Measurements from ENCODE around the gene ANKRD29.

DNA sequence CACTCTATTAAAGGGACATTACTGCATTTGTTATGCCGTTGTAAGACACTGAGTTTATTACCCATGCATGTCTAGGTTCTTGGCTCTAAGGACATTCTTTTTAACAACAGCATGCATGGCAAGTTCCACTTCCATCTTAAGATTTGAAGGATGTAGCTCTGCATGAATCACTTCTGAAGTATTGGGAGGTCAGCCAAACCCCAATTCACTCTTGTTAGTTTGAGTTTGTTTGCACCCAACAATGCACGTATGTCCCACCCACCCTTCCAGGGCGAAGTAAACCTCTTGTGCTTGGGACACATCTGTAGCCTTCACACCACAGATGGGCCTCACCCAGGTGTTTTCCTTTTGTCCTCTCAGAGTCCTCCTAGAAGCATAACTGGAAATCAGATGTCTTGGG is 21.0 kb upstream of the ANKRD29 start:
- TF ChIP-seq ZNF174 (tag by site-specific recombination; IDR thresholded peaks at IDR 0.05) (no peak), SETDB1 (IDR thresholded peaks at IDR 0.05; ENCODE audit: insufficient read length, low read length) (no peak), ZNF214 (tag by site-specific recombination; IDR thresholded peaks at IDR 0.05; ENCODE audit: borderline replicate concordance) (no peak), ZNF555 (tag by site-specific recombination; conservative IDR thresholded peaks at IDR 0.05) (no peak), ZNF274 (IDR thresholded peaks at IDR 0.05; ENCODE audit: low read length) (no peak), ZNF274 (tag by site-specific recombination; IDR thresholded peaks at IDR 0.05; ENCODE audit: borderline replicate concordance) (no peak), RBAK (tag by site-specific recombination; IDR thresholded peaks at IDR 0.05) (no peak), ZNF654 (tag by site-specific recombination; IDR thresholded peaks at IDR 0.05; ENCODE audit: low read depth) (no peak), REPIN1 (tag by site-specific recombination; IDR thresholded peaks at IDR 0.05; ENCODE audit: low read depth) (no peak), ZNF239 (tag by site-specific recombination; IDR thresholded peaks at IDR 0.05) (no peak), ZNF146 (tag by site-specific recombination; IDR thresholded peaks at IDR 0.05) (no peak)
- TF ChIP-seq, protein P1, sequence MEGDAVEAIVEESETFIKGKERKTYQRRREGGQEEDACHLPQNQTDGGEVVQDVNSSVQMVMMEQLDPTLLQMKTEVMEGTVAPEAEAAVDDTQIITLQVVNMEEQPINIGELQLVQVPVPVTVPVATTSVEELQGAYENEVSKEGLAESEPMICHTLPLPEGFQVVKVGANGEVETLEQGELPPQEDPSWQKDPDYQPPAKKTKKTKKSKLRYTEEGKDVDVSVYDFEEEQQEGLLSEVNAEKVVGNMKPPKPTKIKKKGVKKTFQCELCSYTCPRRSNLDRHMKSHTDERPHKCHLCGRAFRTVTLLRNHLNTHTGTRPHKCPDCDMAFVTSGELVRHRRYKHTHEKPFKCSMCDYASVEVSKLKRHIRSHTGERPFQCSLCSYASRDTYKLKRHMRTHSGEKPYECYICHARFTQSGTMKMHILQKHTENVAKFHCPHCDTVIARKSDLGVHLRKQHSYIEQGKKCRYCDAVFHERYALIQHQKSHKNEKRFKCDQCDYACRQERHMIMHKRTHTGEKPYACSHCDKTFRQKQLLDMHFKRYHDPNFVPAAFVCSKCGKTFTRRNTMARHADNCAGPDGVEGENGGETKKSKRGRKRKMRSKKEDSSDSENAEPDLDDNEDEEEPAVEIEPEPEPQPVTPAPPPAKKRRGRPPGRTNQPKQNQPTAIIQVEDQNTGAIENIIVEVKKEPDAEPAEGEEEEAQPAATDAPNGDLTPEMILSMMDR (tag by site-specific recombination; IDR thresholded peaks at IDR 0.05) = no peak

Data from HEK293 (cell line).